ENCODE data around the gene CAMK4.
"Not testable (repeated sequence)": the region's sequence is repeated elsewhere in the genome, so short reads cannot be mapped to it uniquely, and the experiment has no call there.

Gene CAMK4

DNA sequence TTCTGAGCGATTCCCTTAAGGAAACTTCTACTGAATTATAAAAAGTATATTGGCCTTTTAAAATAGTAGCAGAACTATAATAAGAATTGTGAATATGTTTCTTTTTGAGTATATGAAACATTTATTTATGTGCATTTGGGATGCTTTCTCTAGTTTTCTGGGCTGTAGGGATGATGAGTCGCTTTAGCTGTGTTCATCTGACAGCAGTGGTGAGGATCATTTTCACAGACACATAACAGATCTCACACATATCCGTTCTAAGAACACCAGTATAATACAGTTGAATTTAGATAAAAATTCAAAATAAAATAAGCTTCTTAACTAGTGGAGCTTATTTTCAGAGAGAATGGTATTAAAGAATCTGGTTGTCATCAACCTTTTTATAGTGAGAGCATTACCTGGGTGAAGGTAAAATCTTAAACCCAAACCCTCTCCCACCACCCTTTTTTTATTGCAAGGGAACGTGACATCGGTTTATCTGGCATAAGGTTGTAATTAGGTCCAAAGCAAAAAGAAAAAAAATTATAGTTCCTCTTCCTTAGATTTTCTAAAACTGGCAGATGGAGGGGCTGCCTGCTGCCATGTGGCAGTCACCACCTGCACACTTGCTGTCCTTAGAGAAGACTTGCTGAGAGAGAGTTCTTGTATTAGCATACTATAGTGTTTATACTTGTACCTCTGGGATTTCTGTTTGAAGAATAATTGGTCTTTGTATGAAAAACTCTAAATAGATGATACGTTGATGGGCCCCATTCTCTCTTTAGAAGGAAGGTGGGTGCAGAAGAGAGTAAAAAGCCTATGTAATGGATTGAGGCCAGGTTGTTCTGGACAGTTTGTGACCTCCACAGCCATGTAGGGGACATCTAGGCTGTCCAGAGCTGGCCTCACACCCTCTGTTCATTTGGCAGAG lies 86.8 kb downstream of the CAMK4 start:
- no peak for DNase-seq (ENCODE audit: low read depth)

DNA sequence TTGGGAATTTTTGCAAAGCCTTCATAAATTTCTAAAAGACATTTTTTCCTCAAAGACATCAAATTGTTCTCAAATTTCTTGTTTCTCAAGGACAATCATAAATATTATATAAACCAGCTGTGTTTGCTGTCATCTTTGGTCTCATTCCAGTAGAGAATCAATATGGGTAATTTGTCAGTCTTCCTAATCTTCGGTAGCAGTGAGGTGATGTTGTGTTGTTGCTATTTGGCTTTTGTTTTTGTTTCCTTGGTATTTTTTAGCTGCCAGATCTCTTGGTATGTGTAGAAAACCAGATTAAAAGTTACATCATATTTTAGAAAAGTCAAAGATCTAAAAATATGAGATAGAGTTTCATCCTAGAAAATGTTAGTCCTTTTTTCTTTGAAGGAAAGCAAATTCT lies 87.5 kb downstream of the CAMK4 start:
- DNase-seq (ENCODE audit: low read depth): no peak

DNA sequence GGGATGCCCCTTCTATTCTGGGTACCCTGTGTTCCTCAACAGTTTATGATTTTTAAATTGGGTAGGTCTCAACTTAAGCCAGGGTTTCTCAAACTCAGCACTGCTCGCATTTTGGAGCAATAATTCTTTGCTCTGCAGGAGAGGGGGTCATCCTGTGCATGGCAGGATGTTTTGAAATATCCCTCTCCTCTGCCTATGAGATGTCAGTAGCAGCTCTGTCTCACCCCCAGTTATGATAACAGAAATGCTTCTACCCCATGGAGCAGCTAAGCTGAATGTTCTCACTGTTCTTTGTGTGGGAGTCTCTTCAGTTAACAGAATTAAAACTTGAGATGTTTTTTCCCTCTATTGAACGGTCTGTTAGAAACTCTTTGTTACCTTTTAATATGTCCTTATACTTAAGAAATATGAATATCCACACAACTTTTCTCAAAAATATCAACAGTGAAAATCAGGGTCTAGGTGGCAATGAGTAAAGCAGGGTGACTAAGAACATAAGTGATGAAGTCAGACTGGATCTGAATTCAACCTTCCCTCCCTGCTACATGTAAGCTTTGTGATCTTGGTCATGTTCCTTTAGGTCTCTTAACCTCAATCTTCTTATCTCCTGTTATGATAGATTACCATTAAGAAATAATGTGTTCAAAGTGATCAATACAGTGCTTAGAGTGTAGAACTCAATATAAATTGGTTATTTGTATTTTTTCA lies 89.0 kb downstream of the CAMK4 start:
- no peak for DNase-seq (ENCODE audit: low read depth)

DNA sequence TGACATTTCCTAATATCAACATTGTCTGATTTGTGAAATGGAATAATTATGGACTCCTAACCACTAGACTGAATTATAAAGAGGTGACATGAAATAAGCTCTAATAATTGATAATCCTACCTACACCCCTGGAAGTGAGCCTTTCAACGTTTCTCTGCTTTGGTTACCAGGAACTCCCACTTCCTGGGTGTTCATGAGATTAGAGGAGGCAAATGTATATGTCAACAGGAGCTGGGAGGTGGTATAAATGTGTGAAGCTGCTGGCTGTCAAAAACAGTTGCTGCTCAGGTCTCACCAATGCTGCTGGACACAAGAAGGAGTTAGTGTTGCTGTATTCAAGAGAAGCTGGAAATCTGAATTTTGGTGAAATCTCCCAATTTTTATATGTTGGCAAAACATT lies 96.8 kb downstream of the CAMK4 start:
- no peak for DNase-seq (ENCODE audit: low read depth)

DNA sequence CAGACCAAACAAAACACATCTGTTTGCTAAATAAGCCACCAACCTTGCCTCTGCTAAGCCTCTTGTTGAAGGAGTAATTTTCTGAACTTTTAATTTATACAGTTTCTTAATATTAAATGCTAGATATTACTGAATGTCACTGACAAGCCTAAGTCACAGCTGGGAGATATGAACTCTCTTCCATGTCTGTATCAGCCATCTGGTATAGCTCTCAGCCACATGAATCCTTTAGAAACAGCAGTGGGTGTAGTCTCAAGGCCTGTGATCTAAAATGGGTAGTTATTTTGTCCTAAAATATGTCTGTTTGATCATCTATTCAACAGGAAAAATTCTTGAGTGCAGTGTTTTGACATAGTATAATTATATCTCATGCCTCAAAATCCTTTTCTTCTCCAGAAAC lies 97.2 kb downstream of the CAMK4 start:
- DNase-seq (ENCODE audit: low read depth): no peak

DNA sequence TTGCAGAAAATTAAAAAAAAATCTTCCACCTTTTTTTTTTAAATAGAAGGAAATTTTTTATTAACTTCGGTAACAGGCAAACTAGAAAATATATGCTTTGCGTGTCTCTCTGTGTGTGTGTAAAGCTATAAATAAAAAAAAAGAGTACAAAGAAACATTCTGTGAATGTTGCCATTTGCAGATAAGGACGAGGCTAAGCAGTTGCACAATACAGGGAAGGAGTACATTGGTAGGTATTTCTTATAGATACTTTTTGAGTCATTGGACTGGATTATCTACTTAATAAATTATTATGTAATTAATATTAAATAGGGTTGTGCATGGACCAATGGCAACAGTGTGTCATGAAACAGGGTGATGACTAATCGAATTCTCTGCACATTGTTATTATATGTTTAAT lies 102.4 kb downstream of the CAMK4 start:
- no peak for DNase-seq (ENCODE audit: low read depth)

DNA sequence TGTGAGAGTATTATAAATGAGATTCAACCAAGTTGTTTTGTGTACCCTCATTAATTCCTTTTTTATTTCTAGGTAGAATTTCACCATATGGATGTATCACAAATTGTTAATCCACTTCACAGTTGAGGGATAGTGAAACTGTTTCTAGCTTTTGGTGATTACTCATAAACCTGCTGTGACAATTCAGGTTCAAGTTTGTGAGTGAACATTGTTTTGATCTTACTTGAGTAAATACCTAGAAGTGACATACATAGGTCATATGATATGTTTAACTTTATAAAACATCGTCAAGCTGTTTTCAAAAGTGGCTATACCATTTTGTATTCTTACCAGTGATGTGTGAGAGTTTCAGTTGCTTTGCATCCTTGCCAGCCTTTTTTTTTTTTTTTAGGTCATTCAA lies 112.9 kb downstream of the CAMK4 start:
- no peak for DNase-seq (ENCODE audit: low read depth)

DNA sequence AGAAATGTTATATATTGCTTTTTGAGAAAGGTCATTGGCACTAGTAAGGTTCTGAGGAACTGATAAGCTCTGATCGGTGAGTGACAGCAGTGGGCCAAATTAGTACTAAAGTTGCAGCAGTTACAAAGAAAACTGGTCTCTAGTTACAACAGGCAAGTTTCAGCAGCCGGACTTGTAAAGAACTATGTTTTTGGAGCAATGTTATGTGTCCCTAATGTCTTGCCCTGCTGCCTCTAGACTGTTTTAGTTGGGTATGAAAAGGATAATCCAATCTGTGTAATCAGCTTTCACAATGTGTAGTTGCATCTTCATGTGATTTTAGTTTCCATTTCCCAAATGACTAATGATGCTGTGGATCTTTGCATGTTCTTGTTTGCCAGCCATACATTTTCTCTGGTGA lies 113.5 kb downstream of the CAMK4 start:
- no peak for DNase-seq (ENCODE audit: low read depth)

DNA sequence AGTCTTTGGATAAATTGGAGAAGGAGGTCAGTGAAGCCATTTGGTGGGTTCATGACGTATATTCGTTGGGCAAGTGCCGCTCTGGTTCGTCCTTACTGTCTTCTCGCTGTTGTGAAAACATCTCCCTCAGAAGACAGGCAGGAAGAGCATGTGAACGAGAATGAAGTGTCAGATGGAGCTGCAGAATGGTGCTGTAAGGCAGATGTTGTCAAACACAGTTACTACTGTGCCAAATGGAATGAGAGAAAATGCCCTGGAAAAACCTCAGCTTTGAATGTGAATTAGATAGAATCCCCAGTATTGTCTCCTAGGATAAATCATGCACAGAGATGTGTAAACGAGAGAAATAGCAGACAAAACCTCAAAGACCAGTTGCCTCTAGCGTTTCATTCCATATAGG lies 121.5 kb downstream of the CAMK4 start:
- DNase-seq (ENCODE audit: low read depth): no peak

DNA sequence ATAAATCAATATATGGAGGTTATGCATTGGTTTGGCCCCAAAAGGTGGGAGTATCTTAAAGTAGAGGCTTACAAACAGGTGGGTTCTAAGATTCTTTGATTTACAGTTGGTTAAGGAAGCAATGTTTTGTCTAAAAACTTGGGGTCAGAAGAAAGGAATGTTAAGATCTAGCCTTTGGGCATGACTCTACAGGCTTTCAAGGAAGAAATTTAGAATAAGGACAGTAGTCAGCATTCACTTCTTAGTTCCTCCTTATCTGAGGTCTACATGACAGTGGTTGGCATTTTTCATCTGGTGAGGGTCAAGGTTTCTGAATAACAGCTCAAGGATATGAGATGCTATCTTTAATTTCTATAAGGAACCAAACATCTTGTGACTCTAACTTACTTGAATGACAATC lies 122.8 kb downstream of the CAMK4 start:
- no peak for DNase-seq (ENCODE audit: low read depth)

DNA sequence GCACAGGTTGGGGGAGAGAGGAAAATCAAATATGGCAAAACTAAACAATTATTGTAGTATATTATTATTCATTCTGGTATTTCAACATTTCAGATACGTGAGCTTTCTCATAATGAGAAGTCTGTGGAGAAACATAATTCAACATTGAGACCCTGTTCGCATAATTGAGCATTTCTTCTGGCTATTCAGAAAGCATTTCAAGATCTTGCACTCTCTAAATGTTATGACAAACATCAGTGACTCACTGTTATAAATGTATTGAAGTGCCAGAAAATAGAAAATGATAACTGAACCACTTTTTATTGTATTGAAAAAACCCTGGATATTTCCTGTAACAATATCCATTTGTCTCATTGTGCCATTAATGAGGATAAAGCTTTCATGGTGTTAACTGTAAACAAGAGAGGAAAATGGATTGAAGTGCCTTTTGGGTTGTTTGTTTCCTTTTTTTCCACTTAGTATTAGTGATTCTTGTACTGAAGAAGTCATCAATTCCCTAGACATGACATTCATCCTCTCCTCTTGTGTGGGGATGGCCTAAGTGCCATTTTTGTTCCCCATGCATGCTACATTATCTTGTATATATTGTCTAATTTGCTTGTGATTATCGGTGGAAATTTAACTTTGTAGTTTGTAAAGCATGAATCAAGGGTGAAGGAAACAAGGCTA lies 124.6 kb downstream of the CAMK4 start:
- no peak for DNase-seq (ENCODE audit: low read depth)

DNA sequence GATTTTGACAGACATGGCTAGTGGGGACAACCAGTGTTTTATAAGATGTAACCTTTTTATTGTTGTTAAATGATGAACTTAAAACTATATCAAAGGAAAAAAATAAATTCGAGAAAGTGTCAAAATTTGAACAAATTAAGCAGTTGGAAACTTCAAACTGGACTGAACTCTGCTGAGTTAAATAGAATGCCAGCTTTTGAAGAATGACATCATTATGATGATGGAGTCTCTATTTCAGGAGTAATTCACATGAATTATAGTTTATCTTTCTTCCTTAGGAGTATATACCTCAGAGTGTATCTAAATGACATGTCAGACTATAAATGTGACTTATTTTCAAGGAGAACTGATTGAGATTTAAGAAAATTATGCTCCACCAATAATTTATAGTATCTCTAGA lies 125.2 kb downstream of the CAMK4 start:
- no peak for DNase-seq (ENCODE audit: low read depth)

DNA sequence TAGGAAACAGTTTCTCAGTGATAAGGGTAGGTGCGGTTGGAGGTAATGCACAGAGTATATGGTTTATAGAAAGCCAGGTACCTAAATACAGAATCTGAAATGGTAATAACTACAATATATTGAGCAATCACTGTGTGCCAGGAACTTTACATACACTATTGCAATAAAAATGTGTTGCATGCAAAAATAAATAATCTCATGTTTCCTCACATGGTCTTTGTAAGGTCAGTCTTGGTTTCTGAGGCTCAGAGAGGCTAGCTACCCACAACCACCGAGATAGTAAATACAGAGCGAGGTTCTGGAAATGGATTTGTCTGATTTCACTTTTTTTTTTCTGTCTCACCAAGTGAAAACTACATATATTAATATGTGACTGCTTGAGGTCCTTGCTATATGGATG lies 128.9 kb downstream of the CAMK4 start:
- no peak for DNase-seq (ENCODE audit: low read depth)

DNA sequence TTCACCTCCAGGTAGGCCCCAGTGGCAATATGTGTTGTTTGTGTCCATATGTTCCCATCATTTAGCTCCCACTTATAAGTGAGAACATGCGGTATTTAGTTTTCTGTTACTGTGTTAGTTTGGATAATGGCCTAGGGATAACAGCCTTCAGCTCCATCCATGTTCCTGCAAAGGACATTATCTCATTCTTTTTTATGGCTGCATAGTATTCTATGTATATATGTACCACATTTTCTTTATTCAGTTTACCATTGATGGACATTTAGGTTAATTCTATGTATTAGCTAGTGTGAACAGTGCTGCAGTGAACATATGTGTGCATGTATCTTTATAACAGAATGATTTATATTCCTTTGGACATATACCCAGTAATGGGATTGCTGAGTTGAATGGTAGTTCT lies 134.5 kb downstream of the CAMK4 start:
- not testable (repeated sequence) for DNase-seq (ENCODE audit: low read depth)

DNA sequence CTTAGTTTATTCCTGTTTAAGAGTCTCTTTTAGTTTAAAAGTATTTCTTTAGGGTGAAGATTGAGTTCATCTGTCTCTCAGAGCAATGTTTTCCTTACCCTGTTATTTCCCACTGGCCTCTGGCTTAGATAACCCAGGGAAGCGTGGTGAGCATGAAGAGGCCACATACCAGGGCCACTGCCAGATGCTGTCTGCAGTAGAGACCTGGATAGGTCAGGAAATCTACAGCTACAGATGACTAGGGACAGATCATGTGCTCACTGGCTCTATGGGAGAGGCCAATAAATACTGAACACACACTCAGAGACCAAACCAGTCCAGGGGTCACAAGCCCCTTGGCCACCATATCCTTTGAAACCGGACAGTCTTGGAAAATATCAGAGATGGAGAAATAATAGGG lies 136.0 kb downstream of the CAMK4 start:
- DNase-seq (ENCODE audit: low read depth): no peak

DNA sequence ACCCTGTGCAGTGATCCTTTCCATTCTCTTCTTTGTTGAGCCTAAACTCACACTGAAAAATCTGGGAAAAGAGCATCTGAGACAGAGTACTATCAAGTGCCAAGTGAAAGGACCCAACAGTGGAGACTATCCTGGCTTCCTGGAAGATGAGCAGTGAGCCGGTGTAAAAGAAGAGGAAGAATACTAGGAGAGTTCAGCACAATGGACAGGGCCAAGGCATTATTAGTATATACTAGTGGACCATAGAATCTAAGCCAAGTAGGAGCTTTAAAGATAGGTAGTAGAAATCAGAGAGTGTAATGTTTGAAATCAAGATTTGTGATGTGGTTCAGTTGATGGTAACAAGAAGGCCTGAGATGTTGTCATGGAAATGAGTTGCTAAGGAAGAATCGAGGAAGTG lies 140.8 kb downstream of the CAMK4 start:
- no peak for DNase-seq (ENCODE audit: low read depth)

DNA sequence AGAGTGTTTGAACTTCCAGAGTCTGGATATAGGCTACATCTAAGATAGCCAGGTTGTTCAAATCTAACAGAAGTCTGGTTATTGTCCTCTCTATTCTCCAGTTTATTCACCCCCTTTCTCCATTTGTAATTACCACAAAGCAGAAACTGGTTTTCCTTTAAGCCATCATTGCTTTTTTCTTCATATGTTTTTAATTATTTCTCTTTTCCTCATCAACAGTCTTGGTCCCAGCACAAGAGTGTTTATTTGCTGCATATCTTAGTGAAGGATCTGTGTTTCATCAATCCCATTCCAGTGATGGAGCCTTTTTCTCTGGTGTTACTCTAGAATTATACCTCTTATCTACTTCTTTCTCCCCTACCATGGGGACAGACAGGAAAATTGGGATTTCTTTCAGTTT lies 142.2 kb downstream of the CAMK4 start:
- DNase-seq (ENCODE audit: low read depth): no peak

DNA sequence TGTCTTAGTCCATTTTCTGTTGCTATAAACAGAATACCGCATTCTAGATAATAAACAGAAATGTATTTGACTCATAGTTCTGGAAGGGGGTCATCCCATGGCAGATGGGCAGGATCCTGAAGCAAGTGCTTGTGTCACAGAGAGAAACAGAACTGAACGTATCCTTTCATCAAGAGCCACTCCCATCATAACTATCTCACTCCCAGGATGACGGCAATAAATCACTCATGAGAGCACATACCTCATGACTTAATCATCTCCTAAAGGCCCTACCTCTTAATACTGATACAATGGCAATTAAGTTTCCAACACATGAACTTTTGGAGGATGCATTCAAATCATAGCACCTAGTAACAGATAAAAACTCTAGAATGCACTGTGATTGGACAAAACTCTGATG lies 142.9 kb downstream of the CAMK4 start:
- no peak for DNase-seq (ENCODE audit: low read depth)

DNA sequence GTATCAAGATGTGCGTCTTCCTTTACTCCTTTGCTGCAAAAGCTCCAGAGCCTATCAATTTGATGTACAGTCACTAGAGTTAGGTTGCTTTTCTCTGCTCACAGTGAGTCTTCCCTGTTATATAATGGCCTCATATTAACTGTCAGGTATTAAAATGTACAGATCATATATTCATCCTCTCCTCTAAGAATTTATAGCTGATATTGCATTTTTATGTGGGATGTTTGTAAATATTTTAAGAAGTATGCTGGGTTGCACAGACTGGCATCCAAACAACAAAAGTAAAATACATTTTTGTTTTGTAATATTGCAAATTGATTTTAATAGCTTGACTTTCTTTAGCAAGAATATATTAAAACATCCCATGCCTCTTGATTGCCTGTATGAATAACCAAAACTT lies 148.6 kb downstream of the CAMK4 start:
- DNase-seq (ENCODE audit: low read depth): no peak

DNA sequence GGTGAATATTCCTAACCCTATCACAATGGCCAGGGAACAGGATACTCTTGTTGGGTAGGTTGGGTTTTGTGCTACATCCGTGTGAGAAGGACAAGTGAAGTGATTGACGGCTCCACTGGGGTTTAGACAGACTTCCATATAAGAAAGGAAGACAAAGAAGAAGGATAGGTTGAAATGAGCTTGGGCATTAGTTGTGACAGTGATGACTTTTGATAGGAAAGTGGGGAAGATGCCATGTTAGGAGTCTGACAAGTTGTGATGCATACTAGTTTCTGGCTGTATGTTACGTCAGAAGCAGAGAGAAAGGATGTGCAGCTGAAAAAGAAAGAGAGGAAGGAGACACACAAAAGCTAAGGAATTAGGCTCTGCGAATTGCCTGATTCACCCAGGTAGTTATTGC lies 150.2 kb downstream of the CAMK4 start:
- no peak for DNase-seq (ENCODE audit: low read depth)

DNA sequence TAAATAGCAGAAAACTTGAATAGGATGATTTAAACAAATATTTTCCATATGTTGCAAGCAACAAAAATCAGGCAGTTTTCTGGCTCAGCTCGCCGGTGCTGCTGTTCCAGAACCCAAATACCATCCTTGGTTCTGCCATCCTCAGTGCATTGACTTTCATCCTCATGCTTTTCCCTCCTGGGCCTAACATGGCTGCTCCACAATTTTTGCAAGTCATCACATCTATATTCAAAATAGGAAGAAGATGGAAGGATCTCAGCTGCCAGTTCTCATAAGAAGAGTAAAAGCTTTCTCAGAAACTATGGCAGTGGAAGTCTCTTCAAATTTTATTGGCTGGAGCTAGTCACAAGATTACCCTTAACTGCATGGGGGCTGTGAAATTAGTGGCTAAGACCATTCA lies 151.5 kb downstream of the CAMK4 start:
- no peak for DNase-seq (ENCODE audit: low read depth)

DNA sequence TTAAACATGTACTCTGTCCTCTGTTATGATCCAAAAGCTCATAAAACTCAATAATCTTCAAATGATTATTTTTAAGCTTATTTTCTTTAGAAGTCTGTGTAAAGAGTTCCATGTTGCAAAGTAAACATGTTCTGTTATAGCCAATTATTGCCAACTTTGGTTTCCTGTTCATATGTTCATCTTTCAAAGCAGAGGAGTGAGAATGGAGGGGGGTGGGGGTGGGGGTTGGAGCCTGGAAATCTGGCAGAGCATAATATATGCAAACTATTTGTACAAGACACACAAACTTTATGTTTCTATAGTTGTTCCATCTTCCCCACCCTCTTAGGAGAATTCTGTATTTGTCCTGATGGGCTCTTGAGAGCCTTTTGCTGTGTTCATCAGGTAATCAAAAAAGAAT lies 153.1 kb downstream of the CAMK4 start:
- DNase-seq (ENCODE audit: low read depth): no peak

DNA sequence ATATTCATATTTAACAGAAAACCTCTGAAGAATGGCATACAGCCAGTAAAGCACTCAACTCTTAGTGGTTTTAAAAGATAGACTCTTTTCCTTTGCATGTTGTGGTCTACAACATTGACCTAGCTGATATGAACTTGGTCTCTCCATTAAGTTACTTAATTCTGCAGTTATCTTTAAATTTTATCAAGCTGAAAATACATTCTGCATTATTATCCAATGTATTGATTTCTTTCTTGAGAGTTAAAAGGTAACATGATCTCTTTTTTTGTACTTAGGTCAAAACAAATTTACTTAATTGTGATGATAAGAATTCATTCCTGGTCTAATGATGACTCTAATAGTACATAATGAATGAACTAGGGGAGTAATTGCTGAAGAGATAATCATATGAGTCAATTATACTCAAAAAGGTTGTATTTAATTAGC lies 155.2 kb downstream of the CAMK4 start:
- DNase-seq (ENCODE audit: low read depth): no peak

Measured in activated T-helper 1 cell treated with Interleukin-2 at 50 U/mL for 16 hours (primary cell).